SW480 (cell line): ENCODE data around the gene EP400.
"Not testable (repeated sequence)": the region's sequence is repeated elsewhere in the genome, so short reads cannot be mapped to it uniquely, and the experiment has no call there.

Source experiments
- DNase-seq: peaks from one replicate; pipeline ENCODE4 v3.0.0-alpha.2; 2016; ENCODE audit warnings: low spot score

Gene EP400

DNA sequence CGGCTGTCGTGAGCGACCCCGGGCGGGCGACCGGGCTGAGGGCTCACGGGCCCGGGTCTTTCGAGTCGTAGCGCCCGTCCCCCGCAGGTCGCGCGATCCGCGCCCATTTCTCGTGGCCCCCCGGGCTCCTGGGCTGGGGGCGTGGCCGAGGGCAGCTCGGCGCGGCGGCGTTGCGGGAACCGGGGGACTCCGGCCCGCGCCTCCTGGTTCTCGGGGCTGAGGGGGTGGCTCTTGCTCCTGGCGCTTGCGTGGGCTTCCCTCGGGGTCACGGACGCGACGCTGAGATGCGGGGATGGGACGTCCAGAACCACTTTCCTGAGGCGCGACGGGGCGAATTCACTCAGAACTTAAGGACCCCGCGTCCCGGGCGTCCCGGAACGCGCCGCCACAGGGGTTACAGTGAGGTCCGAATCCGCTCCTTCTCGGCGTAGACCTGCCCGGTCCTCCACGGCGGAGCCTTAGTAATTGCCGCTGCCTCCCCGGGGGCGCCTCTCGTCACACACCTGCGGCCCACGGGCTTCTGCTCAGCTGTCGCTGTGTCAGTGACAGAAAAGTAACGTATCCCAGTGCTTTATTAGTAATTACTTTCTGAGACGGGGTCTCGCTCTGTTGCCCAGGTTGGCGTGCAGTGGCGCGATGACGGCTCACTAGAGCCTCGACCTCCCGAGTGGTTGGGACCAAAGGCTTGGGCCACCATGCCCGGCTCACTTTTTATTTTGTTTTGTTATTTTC is 606 bp downstream of the EP400 start:
- no peak for DNase-seq

GRCh38 chr12:131953810-131954209 is 4.1 kb downstream of the EP400 start:
- DNase-seq = not testable (repeated sequence)

DNA sequence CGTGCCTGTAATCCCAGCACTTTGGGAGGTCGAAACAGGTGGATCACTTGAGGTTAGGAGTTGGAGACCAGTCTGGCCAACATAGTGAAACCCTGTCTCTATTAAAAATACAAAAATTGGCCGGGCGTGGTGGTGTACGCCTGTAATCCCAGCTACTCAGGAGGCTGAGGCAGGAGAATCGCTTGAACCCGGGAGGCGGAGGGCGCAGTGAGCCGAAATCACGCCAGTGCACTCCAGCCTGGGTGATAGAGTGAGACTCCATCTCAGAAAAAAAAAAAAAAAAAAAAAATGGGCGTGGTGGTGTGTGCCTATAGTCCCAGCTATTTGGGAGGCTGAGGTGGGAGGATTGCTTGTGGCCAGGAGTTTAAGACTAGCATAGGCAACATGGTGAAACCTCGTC is 4.7 kb downstream of the EP400 start:
- DNase-seq = not testable (repeated sequence)

DNA sequence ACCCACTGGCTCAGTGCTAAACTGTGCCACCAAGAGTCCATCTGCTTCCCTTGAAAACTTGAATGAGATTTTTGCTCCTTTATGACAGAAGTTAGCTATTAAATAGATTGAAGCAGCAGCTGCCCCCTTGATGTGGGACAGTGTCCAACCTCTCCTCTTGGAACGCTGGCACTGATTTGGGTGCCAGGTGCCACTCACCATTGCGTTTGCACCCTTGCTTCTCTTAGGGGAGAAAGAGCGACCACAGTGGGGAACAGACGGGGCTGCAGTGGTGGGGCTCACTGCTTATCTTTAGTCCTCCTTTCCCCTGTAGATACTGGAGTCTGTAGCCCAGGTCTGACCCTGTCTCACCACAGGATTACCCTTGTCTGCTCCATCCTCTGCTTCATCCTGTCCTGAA is 9.4 kb downstream of the EP400 start:
- no peak for DNase-seq

DNA sequence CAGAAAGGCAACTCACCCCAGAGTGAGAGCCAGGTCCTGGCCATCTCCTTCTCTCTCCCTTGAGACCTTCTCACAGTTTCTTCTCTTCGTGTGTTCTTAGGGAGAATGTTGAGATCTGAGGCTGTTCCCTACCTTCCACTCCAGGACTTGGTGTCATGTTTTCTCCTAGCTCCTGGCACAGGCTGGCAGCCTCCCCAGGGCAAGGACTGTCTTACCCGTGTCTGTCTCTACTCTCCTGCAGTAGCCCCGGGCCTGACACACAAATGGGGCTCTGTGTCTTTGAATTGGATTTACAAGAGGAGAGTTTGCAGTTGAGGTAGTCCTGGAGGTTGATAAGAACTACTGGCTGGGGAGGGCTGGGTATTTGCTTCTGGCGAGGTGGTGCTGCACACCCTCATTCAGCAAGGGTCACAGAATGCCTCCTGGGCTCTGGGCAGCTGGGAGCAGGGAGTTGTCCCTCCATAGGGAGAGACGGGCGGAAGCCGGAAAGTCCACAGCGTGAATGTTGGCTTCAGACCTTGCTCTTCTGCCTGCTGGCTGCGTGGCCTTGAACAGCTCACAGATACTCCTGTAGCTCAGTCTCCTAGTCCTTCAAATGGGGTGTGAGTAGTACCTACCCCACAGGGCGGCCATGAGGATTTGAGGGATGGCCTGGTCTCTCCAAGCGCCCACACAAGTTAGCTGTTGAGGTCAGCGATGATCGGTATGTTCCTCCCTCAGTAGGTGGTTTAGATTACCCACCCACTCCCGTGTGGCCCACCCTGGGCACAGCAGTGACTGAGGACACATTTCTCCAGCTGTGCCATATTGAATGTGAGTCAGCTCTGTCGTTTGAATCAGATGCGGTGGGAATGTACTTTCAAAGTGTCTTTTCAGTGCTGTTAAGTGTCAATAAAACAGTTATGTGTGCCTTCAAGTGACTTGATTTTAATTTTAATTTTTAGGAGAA is 10.2 kb downstream of the EP400 start:
- no peak for DNase-seq

- not testable (repeated sequence) for DNase-seq
Measured at GRCh38 chr12:131960590-131961325, 11.0 kb downstream of the EP400 start.

- not testable (repeated sequence) for DNase-seq
Measured at GRCh38 chr12:131961328-131961727, 11.6 kb downstream of the EP400 start.

DNA sequence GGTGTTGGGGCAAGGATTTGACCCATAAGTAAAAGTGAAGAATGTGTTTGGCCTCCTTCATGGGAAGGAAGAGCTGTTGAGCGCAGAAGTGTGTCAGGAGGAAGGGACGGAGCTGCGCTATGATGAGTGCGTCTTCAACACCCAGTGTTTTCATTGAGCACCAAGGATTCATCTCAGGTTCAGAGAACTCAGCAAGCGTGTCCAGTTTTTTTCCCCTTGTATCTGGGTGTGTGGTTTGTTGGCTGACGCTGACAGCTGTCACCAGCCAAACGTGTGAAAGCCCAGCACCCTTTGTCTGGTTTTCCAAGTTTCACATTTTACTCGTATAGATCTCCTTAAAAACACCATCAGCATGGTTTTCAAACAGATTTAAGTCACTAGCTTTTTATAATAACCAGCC is 12.3 kb downstream of the EP400 start:
- DNase-seq = no peak

- no peak for DNase-seq
Measured at GRCh38 chr12:131963381-131963780, 13.6 kb downstream of the EP400 start.

GRCh38 chr12:131965073-131965472 is 15.3 kb downstream of the EP400 start:
- no peak for DNase-seq

DNA sequence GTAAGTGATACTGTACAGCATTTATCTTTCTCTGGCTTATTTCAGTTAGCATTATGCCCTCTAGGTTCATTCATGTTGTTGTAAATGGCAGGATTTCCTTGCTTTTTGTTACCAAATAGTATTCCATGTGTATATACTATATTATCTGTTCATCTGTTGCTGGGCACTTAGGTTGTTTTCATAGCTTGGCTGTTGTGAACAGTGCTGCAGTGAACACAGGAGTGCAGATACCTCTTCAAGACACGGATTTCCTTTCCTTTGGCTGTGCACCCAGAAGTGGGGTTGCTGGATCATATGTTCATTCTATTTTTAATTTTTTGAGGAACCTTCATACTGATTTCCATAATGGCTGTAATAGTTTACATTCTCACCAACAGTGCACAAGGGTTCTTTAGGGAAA is 21.5 kb downstream of the EP400 start:
- no peak for DNase-seq

DNA sequence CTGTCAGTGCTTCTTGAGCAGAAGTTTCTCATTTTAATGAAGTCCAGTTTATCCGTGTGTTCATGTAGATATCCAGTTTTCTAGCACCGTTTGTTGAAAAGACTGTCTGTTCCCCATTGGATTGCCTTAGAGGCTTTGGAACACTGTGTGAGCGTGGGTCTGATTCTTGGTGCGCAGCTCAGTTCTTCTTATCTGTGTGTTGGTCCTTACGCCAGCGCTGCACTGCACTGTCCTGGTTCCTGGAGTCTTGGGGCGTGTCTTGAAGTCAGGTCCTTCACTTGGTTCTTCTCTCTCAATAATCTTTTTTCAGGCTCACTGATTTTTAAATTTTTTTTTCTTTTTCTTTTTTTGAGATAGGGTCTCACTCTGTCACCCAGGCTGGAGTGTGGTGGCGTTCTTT is 25.5 kb downstream of the EP400 start:
- no peak for DNase-seq

GRCh38 chr12:131979606-131980005 is 29.9 kb downstream of the EP400 start:
- no peak for DNase-seq

DNA sequence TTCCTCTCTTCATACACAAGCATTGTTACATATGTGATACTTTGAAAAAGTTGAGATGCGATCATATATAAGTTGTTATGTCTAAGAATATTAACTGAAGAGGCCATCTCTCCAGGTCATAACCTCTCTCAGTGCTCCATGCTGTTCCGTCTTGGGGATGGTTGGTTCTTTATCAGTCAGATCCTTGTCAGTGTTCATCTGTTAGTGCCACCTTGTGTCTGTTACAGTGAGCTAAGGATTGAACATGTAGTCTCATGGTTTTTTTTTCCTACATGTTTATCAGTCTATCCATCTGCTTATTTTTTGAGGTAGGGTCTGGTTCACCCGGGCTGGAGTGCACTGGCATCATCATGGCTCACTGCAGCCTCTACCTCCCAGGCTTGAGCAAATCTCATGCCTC is 30.5 kb downstream of the EP400 start:
- peak; percentile 6 for DNase-seq

- DNase-seq = no peak
Measured at GRCh38 chr12:131981388-131981787, 31.6 kb downstream of the EP400 start.

DNA sequence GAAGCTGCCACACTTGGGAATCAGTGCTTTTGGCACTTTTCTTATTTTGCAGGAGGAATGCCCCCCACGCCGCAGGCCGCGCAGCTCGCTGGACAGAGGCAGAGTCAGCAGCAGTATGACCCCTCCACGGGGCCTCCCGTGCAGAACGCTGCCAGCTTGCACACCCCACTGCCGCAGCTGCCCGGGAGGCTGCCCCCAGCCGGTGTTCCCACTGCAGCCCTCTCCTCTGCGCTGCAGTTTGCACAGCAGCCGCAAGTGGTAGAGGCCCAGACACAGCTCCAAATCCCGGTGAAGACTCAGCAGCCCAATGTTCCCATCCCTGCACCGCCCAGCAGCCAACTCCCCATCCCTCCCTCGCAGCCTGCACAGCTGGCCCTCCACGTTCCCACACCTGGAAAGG is 32.3 kb downstream of the EP400 start:
- no peak for DNase-seq

- no peak for DNase-seq
Measured at GRCh38 chr12:131983026-131983425, 33.3 kb downstream of the EP400 start.

DNA sequence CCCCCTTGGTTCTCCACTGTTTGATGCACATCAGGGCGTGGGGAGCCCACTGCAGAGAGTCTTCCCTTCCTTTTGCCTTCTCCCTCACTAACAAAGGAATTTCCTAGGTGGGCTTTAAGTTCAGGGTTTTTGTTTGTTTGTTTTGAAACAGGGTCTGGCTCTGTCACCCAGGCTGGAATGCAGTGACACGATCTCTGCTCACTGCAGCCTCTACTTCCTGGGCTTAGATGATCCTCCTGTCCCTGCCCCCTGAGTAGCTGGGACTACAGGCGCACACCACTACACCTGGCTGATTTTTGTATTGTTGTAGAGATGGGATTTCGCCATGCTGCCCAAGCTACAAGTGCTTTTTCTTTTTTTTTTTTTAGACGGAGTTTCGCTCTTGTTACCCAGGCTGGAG is 33.8 kb downstream of the EP400 start:
- DNase-seq = no peak

DNA sequence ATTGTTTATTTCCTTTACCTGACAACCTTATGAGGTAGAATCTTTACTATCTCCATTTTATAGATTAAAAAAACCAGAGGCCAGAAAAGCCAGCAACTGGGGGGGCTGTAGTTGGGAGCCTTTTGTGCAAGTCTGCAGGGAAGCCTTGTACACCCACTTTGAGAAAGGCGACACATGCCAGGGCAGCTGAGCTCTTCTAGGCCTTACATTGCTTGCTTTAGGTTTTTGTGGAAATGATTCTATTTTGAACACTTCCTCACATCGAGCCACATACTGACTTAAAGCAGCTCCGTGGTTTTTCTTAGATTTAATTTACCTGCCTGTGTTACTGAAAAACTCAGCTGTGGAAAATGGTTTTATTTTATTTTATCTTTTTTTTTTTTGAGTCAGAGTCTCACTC is 34.6 kb downstream of the EP400 start:
- no peak for DNase-seq

DNA sequence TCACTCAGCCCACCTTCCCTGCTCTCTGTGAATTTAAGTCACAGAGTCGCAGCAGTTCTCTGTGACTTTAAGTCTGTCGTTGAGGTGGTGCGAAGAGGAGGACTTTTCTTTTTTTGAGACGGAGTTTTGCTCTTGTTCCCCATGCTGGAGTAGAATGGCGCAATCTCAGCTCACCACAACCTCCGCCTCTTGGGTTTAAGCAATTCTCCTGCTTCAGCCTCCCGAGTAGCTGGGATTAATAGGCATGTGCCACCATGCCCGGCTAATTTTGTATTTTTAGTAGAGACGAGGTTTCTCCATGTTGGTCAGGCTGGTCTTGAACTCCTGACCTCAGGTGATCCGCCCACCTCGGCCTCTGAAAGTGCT is 35.8 kb downstream of the EP400 start:
- DNase-seq = not testable (repeated sequence)

- no peak for DNase-seq
Measured at GRCh38 chr12:131986361-131986760, 36.6 kb downstream of the EP400 start.

- no peak for DNase-seq
Measured at GRCh38 chr12:131986910-131987309, 37.2 kb downstream of the EP400 start.

DNA sequence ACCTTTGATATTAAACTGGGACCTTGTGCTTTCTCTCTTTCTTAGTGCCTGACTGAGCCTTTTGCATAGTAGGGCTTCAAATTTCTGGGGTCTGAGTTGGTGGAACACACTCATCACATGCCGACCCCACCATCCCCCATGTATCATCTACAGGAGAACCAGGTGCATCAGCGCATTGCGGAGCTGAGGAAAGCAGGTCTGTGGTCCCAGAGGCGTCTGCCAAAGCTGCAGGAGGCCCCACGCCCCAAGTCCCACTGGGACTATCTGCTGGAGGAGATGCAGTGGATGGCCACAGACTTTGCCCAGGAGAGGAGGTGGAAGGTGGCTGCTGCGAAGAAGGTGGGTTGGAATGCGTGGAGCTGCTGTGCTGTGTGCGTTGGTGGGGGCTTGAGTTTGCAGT is 37.8 kb downstream of the EP400 start:
- no peak for DNase-seq
